Astrocyte (in vitro differentiated cells and primary cell): Measurements from ENCODE around the gene MTMR12.

Experiments
- CTCF ChIP-seq: IDR thresholded peaks from 2 replicates; pipeline ENCODE4 v1.5.1; 2011; ENCODE audit warnings: low read depth, mild to moderate bottlenecking, inconsistent platforms, low read length, moderate library complexity; ENCODE audit not compliant: insufficient read depth
- EZH2 ChIP-seq: IDR thresholded peaks from 2 replicates; pipeline ENCODE4 v1.6.1; 2012; ENCODE audit warnings: mild to moderate bottlenecking, low read length, inconsistent platforms; ENCODE audit not compliant: insufficient read depth

GRCh38 chr5:32280656-32281081 lies 32.1 kb downstream of the MTMR12 start:
- no peak for TF ChIP-seq CTCF
- no peak for TF ChIP-seq EZH2
